GM23338 (cell line): ENCODE measurements around the gene GRIK4.

Source experiments
- CREB1 ChIP-seq: fragments of 250-450 bp; sonication (Bioruptor Pico); IDR thresholded peaks from 2 replicates; pipeline ENCODE4 v1.5.0; 2020; ENCODE audit warnings: low read depth, mild to moderate bottlenecking, moderate library complexity
- CTCF ChIP-seq, 2 experiments: fragments of 200-600 bp in 1 of 2; sonication (generic) in 1 of 2; conservative IDR thresholded peaks; 2 replicates each; pipeline versions ENCODE4 v1.5.1 to v1.6.1; 2016 to 2017; ENCODE audit warnings: antibody characterized with exemption in 2 of 2, low read depth in 2 of 2, mild to moderate bottlenecking in 2 of 2, moderate library complexity in 1 of 2
- EZH2 ChIP-seq: fragments of 200-600 bp; sonication (generic); IDR thresholded peaks from one replicate; pipeline ENCODE4 v1.8.0; 2017; ENCODE audit warnings: antibody characterized with exemption, mild to moderate bottlenecking, low read depth; ENCODE audit not compliant: unreplicated experiment
- EZH2phosphoT487 ChIP-seq: fragments of 200-600 bp; sonication (generic); IDR thresholded peaks from one replicate; pipeline ENCODE4 v1.8.1; 2018; ENCODE audit warnings: antibody characterized with exemption; ENCODE audit not compliant: unreplicated experiment
- JUNB ChIP-seq: IDR thresholded peaks from one replicate; pipeline ENCODE4 v1.6.1; 2016; ENCODE audit warnings: antibody characterized with exemption; ENCODE audit not compliant: unreplicated experiment
- NANOG ChIP-seq: IDR thresholded peaks from 2 replicates; pipeline ENCODE4 v1.6.1; 2016; ENCODE audit warnings: antibody characterized with exemption, borderline replicate concordance
- POLR2AphosphoS5 ChIP-seq: IDR thresholded peaks from 2 replicates; pipeline ENCODE4 v1.6.1; 2016; ENCODE audit warnings: antibody characterized with exemption, low read depth
- REST ChIP-seq: IDR thresholded peaks from one replicate; pipeline ENCODE4 v1.6.1; 2018; ENCODE audit warnings: antibody characterized with exemption; ENCODE audit not compliant: unreplicated experiment
- ZNF114 ChIP-seq: fragments of 250-450 bp; sonication (Bioruptor Pico); IDR thresholded peaks from 2 replicates; pipeline ENCODE4 v1.5.0; 2020; ENCODE audit warnings: mild to moderate bottlenecking, moderate library complexity
- ZNF331 ChIP-seq: fragments of 250-450 bp; sonication (Bioruptor Pico); IDR thresholded peaks from 2 replicates; pipeline ENCODE4 v1.5.0; 2020; ENCODE audit warnings: low read depth, mild to moderate bottlenecking, moderate library complexity
- TF ChIP-seq, protein P1 (sequence below): fragments of 250-450 bp; sonication (Bioruptor Pico); IDR thresholded peaks from 2 replicates; pipeline ENCODE4 v1.5.0; 2020; ENCODE audit warnings: mild to moderate bottlenecking, moderate library complexity
- TF ChIP-seq, protein P2 (sequence below): IDR thresholded peaks from 2 replicates; pipeline ENCODE4 v1.6.1; 2016; ENCODE audit warnings: antibody characterized with exemption

DNA sequence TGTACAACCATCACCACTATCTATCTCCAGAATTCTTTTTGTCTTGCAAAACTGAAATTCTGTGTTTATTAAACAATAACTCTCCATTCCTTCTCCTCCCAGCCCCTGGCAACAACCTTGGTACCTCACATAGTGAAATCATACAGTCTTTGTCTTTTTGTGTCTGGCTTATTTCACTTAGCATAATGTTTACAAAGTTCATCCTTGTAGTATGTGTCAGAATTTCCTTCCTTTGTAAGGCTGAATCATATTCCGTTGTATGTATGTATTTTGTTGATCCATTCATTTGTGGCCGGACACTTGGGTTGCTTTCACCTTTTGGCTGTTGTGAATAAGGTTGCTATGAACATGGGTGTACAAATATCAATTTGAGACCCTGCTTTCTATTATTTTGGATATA lies 268.7 kb downstream of the GRIK4 start:
- TF ChIP-seq CTCF (conservative IDR thresholded peaks at IDR 0.05; ENCODE audit: low read depth in 2 of 2) (no peak), JUNB (no peak), POLR2AphosphoS5 (no peak), REST (no peak), EZH2 (no peak), EZH2phosphoT487 (no peak), CREB1 (CRISPR knock-in tag) (no peak), NANOG (no peak), ZNF331 (no peak), ZNF114 (CRISPR knock-in tag) (no peak)
- TF ChIP-seq, protein P1, sequence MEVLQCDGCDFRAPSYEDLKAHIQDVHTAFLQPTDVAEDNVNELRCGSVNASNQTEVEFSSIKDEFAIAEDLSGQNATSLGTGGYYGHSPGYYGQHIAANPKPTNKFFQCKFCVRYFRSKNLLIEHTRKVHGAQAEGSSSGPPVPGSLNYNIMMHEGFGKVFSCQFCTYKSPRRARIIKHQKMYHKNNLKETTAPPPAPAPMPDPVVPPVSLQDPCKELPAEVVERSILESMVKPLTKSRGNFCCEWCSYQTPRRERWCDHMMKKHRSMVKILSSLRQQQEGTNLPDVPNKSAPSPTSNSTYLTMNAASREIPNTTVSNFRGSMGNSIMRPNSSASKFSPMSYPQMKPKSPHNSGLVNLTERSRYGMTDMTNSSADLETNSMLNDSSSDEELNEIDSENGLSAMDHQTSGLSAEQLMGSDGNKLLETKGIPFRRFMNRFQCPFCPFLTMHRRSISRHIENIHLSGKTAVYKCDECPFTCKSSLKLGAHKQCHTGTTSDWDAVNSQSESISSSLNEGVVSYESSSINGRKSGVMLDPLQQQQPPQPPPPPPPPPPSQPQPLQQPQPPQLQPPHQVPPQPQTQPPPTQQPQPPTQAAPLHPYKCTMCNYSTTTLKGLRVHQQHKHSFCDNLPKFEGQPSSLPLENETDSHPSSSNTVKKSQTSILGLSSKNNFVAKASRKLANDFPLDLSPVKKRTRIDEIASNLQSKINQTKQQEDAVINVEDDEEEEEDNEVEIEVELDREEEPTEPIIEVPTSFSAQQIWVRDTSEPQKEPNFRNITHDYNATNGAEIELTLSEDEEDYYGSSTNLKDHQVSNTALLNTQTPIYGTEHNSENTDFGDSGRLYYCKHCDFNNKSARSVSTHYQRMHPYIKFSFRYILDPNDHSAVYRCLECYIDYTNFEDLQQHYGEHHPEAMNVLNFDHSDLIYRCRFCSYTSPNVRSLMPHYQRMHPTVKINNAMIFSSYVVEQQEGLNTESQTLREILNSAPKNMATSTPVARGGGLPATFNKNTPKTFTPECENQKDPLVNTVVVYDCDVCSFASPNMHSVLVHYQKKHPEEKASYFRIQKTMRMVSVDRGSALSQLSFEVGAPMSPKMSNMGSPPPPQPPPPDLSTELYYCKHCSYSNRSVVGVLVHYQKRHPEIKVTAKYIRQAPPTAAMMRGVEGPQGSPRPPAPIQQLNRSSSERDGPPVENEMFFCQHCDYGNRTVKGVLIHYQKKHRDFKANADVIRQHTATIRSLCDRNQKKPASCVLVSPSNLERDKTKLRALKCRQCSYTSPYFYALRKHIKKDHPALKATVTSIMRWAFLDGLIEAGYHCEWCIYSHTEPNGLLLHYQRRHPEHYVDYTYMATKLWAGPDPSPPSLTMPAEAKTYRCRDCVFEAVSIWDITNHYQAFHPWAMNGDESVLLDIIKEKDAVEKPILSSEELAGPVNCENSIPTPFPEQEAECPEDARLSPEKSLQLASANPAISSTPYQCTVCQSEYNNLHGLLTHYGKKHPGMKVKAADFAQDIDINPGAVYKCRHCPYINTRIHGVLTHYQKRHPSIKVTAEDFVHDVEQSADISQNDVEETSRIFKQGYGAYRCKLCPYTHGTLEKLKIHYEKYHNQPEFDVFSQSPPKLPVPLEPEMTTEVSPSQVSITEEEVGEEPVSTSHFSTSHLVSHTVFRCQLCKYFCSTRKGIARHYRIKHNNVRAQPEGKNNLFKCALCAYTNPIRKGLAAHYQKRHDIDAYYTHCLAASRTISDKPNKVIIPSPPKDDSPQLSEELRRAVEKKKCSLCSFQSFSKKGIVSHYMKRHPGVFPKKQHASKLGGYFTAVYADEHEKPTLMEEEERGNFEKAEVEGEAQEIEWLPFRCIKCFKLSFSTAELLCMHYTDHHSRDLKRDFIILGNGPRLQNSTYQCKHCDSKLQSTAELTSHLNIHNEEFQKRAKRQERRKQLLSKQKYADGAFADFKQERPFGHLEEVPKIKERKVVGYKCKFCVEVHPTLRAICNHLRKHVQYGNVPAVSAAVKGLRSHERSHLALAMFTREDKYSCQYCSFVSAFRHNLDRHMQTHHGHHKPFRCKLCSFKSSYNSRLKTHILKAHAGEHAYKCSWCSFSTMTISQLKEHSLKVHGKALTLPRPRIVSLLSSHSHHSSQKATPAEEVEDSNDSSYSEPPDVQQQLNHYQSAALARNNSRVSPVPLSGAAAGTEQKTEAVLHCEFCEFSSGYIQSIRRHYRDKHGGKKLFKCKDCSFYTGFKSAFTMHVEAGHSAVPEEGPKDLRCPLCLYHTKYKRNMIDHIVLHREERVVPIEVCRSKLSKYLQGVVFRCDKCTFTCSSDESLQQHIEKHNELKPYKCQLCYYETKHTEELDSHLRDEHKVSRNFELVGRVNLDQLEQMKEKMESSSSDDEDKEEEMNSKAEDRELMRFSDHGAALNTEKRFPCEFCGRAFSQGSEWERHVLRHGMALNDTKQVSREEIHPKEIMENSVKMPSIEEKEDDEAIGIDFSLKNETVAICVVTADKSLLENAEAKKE (CRISPR knock-in tag): no peak
- TF ChIP-seq, protein P2, sequence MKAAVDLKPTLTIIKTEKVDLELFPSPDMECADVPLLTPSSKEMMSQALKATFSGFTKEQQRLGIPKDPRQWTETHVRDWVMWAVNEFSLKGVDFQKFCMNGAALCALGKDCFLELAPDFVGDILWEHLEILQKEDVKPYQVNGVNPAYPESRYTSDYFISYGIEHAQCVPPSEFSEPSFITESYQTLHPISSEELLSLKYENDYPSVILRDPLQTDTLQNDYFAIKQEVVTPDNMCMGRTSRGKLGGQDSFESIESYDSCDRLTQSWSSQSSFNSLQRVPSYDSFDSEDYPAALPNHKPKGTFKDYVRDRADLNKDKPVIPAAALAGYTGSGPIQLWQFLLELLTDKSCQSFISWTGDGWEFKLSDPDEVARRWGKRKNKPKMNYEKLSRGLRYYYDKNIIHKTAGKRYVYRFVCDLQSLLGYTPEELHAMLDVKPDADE: no peak
